Left ventricle myocardium inferior (tissue), 1 donor: ENCODE data around the gene ARHGAP32. TPM values are rescaled to one million over a fixed set of nuclear protein-coding genes. Genes with fewer than 3 reads are reported as not detected.

Source experiments
- DNase-seq: peaks from one replicate; pipeline ENCODE4 v3.0.0-alpha.2; 2020
- H3K27ac ChIP-seq: fragments of 200-600 bp; replicated peaks from 2 replicates; pipeline ENCODE4 v1.8.0; 2021
- H3K27me3 ChIP-seq: fragments of 200-600 bp; 2 replicates; pipeline ENCODE4 v1.8.0; 2021; ENCODE audit warnings: low read depth
- H3K36me3 ChIP-seq: fragments of 200-600 bp; 2 replicates; pipeline ENCODE4 v1.8.0; 2021
- H3K4me1 ChIP-seq: fragments of 200-600 bp; 2 replicates; pipeline ENCODE4 v1.8.0; 2021
- H3K4me3 ChIP-seq: fragments of 200-600 bp; 2 replicates; pipeline ENCODE4 v1.8.0; 2021; ENCODE audit warnings: mild to moderate bottlenecking, moderate library complexity
- H3K9me3 ChIP-seq: fragments of 200-600 bp; replicated peaks from 2 replicates; pipeline ENCODE4 v1.8.0; 2021
- CTCF ChIP-seq: fragments of 200-600 bp; IDR thresholded peaks from 2 replicates; pipeline ENCODE4 v1.8.0; 2021; ENCODE audit warnings: antibody characterized with exemption, mild to moderate bottlenecking, borderline replicate concordance
- intact Hi-C: fragments of 100-400 bp; cut with micrococcal nuclease; formaldehyde crosslinking; loops from one replicate; pipeline ENCODE4 v1.11.0; 2022
- total RNA-seq: library from RNA; stranded (reverse); fragmentation: NEBNext Ultra II Directional; extraction: Animal tissue kit (Norgen Biotek cat#: 25700); gene quantifications from one replicate; pipeline ENCODE4 v1.2.1, GENCODE V29; 2021
- donor health status: DM: no; HTN: yes; CAD: no; lungs with severe emphysema.

The ARHGAP32 gene
- total RNA-seq, 1 donor from 2014 or later = 5.3 TPM

- Histone ChIP-seq H3K27ac (no peak overlapping the region), H3K9me3 (peaks cover 8% of the 10 kb centered on the region), H3K4me3 (no peak overlapping the region), H3K36me3 (no peaks in the 10 kb centered on the region), H3K4me1 (no peaks in the 10 kb centered on the region), H3K27me3 (no peaks in the 10 kb centered on the region)
- intact Hi-C loops = no loop called here
- no peak for TF ChIP-seq CTCF
- DNase-seq = no peak
Measured at GRCh38 chr11:129234978-129235377, 42.9 kb upstream of the ARHGAP32 start.

- no peak overlapping the region for H3K27ac ChIP-seq
- no peak for DNase-seq
- no peaks in the 10 kb centered on the region for H3K27me3 ChIP-seq
- TF ChIP-seq CTCF = peak; percentile 23
- peaks cover 41% of the 10 kb centered on the region for H3K9me3 ChIP-seq
- intact Hi-C loops = no loop called here
- peaks cover 3% of the 10 kb centered on the region for H3K4me1 ChIP-seq
- H3K4me3 ChIP-seq = no peak overlapping the region
- no peaks in the 10 kb centered on the region for H3K36me3 ChIP-seq
Measured at GRCh38 chr11:129230006-129230405, 37.9 kb upstream of the ARHGAP32 start.

- TF ChIP-seq CTCF = no peak
- no peak overlapping the region for H3K4me3 ChIP-seq
- no peaks in the 10 kb centered on the region for H3K36me3 ChIP-seq
- H3K9me3 ChIP-seq = peaks cover 35% of the 10 kb centered on the region
- H3K4me1 ChIP-seq = peaks cover 12% of the 10 kb centered on the region
- no peaks in the 10 kb centered on the region for H3K27me3 ChIP-seq
- DNase-seq = no peak
- no peak overlapping the region for H3K27ac ChIP-seq
- intact Hi-C loops = no loop called here
Measured at GRCh38 chr11:129226207-129226798, 34.2 kb upstream of the ARHGAP32 start.

GRCh38 chr11:129225190-129225589, 33.1 kb upstream of the ARHGAP32 start:
- intact Hi-C loops = no loop called here

GRCh38 chr11:129224538-129224937, 32.4 kb upstream of the ARHGAP32 start:
- Histone ChIP-seq H3K27me3 (no peaks in the 10 kb centered on the region), H3K9me3 (peaks cover 35% of the 10 kb centered on the region), H3K27ac (no peak overlapping the region), H3K36me3 (no peaks in the 10 kb centered on the region), H3K4me3 (no peak overlapping the region), H3K4me1 (peaks cover 9% of the 10 kb centered on the region)
- intact Hi-C loops = no loop called here
- TF ChIP-seq CTCF = no peak
- no peak for DNase-seq

More at GRCh38 chr11:129225190-129225589, 33.1 kb upstream of the ARHGAP32 start:
- Histone ChIP-seq H3K27me3 (no peaks in the 10 kb centered on the region), H3K4me3 (no peak overlapping the region), H3K9me3 (peaks cover 35% of the 10 kb centered on the region), H3K4me1 (peaks cover 12% of the 10 kb centered on the region), H3K27ac (no peak overlapping the region), H3K36me3 (no peaks in the 10 kb centered on the region)
- no peak for DNase-seq
- no peak for TF ChIP-seq CTCF
